Kidney (tissue), 14 donors: Measurements from ENCODE around the gene DRC1. TPM values are rescaled to one million over a fixed set of nuclear protein-coding genes. Genes with fewer than 3 reads are reported as not detected.

Source experiments
- DNase-seq, 5 donors: peaks; one replicate each; pipeline ENCODE4 v3.0.0-alpha.2; 2013 to 2020
- FAIRE-seq: peaks from 2 replicates; lab custom pipeline; 2012; peaks lifted over from hg19 to GRCh38; lab: Jason Lieb, UNC
- H3K27ac ChIP-seq, 2 donors: one replicate each; pipeline ENCODE4 v1.7.0; 2013; ENCODE audit warnings: low read depth in 2 of 2, low read length in 2 of 2, inconsistent platforms in 1 of 2
- H3K27me3 ChIP-seq: one replicate; pipeline ENCODE4 v1.7.1; 2013; ENCODE audit warnings: low read length, inconsistent platforms; ENCODE audit not compliant: control insufficient read depth, insufficient read depth
- H3K36me3 ChIP-seq, 3 donors: one replicate each; pipeline versions ENCODE4 v1.7.0 to v1.7.1; 2013; ENCODE audit warnings: low read length in 3 of 3, control low read depth in 1 of 3, inconsistent platforms in 1 of 3; ENCODE audit not compliant: insufficient read depth in 3 of 3, control insufficient read depth in 2 of 3
- H3K4me1 ChIP-seq, 3 donors: one replicate each; pipeline versions ENCODE4 v1.7.0 to v1.7.1; 2013; ENCODE audit warnings: low read length in 3 of 3, inconsistent platforms in 1 of 3, low read depth in 1 of 3; ENCODE audit not compliant: control insufficient read depth in 2 of 3, insufficient read depth in 2 of 3
- H3K4me3 ChIP-seq, 3 donors: one replicate each; pipeline versions ENCODE4 v1.7.0 to v1.8.1; 2013; ENCODE audit warnings: low read length in 3 of 3, control low read depth in 1 of 3, inconsistent platforms in 1 of 3
- H3K9ac ChIP-seq, 3 donors: one replicate each; pipeline versions ENCODE4 v1.7.0 to v1.7.1; 2013; ENCODE audit warnings: low read length in 3 of 3, control low read depth in 1 of 3, inconsistent platforms in 1 of 3
- H3K9me3 ChIP-seq, 3 donors: one replicate each; pipeline versions ENCODE4 v1.7.0 to v1.7.1; 2013; ENCODE audit warnings: low read length in 3 of 3, control low read depth in 1 of 3, inconsistent platforms in 1 of 3; ENCODE audit not compliant: control insufficient read depth in 2 of 3, insufficient read depth in 1 of 3
- CTCF ChIP-seq: IDR thresholded peaks from 3 replicates; pipeline ENCODE4 v1.5.1; 2012; ENCODE audit warnings: mild to moderate bottlenecking, moderate library complexity, borderline replicate concordance; ENCODE audit not compliant: insufficient read depth; ENCODE audit errors: extremely low read depth
- intact Hi-C: fragments of 100-400 bp; cut with DNase I; formaldehyde crosslinking; loops from one replicate; pipeline ENCODE4 v1.11.1; 2022
- polyA plus RNA-seq: library from polyadenylated mRNA; stranded (reverse); fragments of 350-450 nt; fragmentation: Illumina TruSeq; extraction: RNeasy Lipid Tissue Mini Kit (QIAGEN cat#74804); gene quantifications from one replicate; pipeline ENCODE4 v1.2.3, GENCODE V29; 2014; ENCODE audit warnings: low read depth, low replicate concordance; ENCODE audit not compliant: insufficient read depth
- total RNA-seq: library from RNA; stranded (reverse); fragmentation: NEBNext Ultra II Directional; extraction: Animal tissue kit (Norgen Biotek cat#: 25700); gene quantifications from one replicate; pipeline ENCODE4 v1.2.1, GENCODE V29; 2021
- donor health status: control.
- donor health status: control.
- donor health status: control.
- donor health status: control.
- donor health status: control.
- donor health status: DM: yes; HTN: yes; CAD: no.
- donor health status: Normal renal cell carcinoma (clear cell type).

DRC1 gene
- total and polyA plus RNA-seq, 2 donors from 2014 or later, result 0.76 TPM; not detected in 1

- Histone ChIP-seq H3K36me3 (no peaks in the 10 kb centered on the region), H3K27ac (no peak overlapping the region), H3K9ac (peak overlapping the region in 1 of 3 donors; percentile 35), H3K4me3 (peak overlapping the region in 2 of 3 donors; percentile 18 to 55), H3K4me1 (peaks cover 0 to 5% (median 0%) of the 10 kb centered on the region in 3 donors), H3K9me3 (no peaks in the 10 kb centered on the region), H3K27me3 (no peaks in the 10 kb centered on the region)
- TF ChIP-seq CTCF, result peak; percentile 69
- FAIRE-seq (no peak), DNase-seq (peak; percentile 86 to 91 (median 90))
- intact Hi-C loops, result no loop called here
These were observed 101.6 kb downstream of the DRC1 start for GRCh38 chr2:26503231-26503880.

GRCh38 chr2:26504002-26504401, 102.3 kb downstream of the DRC1 start:
- H3K27me3 ChIP-seq, result no peaks in the 10 kb centered on the region
- intact Hi-C loops, result no loop called here
- FAIRE-seq (no peak), DNase-seq (peak in 1 of 5 donors; percentile 59)
- H3K36me3 ChIP-seq, result no peaks in the 10 kb centered on the region
- H3K27ac ChIP-seq, result no peak overlapping the region
- peaks cover 0 to 5% (median 0%) of the 10 kb centered on the region in 3 donors for H3K4me1 ChIP-seq
- no peaks in the 10 kb centered on the region for H3K9me3 ChIP-seq
- H3K4me3 ChIP-seq, result peak overlapping the region in 1 of 3 donors; percentile 55
- no peak for TF ChIP-seq CTCF
- H3K9ac ChIP-seq, result peak overlapping the region in 1 of 3 donors; percentile 35

- Histone ChIP-seq H3K9ac (no peak overlapping the region), H3K36me3 (no peaks in the 10 kb centered on the region), H3K27me3 (no peaks in the 10 kb centered on the region), H3K27ac (no peak overlapping the region), H3K4me1 (peaks cover 0 to 5% (median 0%) of the 10 kb centered on the region in 3 donors), H3K9me3 (no peaks in the 10 kb centered on the region), H3K4me3 (no peak overlapping the region)
- no peak for FAIRE-seq
- intact Hi-C loops, result no loop called here
- peak in 3 of 5 donors; percentile 21 to 59 (median 45) for DNase-seq
- TF ChIP-seq CTCF, result no peak
These were observed 104.6 kb downstream of the DRC1 start for GRCh38 chr2:26506279-26506678.

Other genes with a start within 250 kb of the DRC1 start
- 3.2 TPM for gene GAREM2, start 228.8 kb upstream of the DRC1 start, total RNA-seq
- 1.2 TPM for gene GAREM2, start 228.8 kb upstream of the DRC1 start, polyA plus RNA-seq
- 135 TPM for gene HADHA, start 157.3 kb upstream of the DRC1 start, total RNA-seq
- gene HADHA, start 157.3 kb upstream of the DRC1 start, polyA plus RNA-seq, result 171 TPM
- 132 TPM for gene HADHB, start 157.0 kb upstream of the DRC1 start, total RNA-seq
- 232 TPM for gene HADHB, start 157.0 kb upstream of the DRC1 start, polyA plus RNA-seq
- gene SELENOI, start 55.8 kb upstream of the DRC1 start, total RNA-seq, result 23.7 TPM
- gene SELENOI, start 55.8 kb upstream of the DRC1 start, polyA plus RNA-seq, result 5.3 TPM
- gene ADGRF3, start 55.1 kb upstream of the DRC1 start, total RNA-seq, result 0.94 TPM
- gene ADGRF3, start 55.1 kb upstream of the DRC1 start, polyA plus RNA-seq, result 1.8 TPM
- 0.16 TPM for gene OTOF, start 76.2 kb downstream of the DRC1 start, total RNA-seq
- gene OTOF, start 76.2 kb downstream of the DRC1 start, polyA plus RNA-seq, result not detected
- gene CIB4, start 239.4 kb downstream of the DRC1 start, total RNA-seq, result not detected
- not detected for gene CIB4, start 239.4 kb downstream of the DRC1 start, polyA plus RNA-seq